ENCODE measurements around the gene OLFML2B.

The OLFML2B gene

GRCh38 chr1:162006081-162006480 lies 17.6 kb downstream of the OLFML2B start:
- DNase-seq (ENCODE audit: low spot score) = no peak

GRCh38 chr1:162004441-162004950 lies 19.2 kb downstream of the OLFML2B start:
- no peak for DNase-seq (ENCODE audit: low spot score)

- peak; percentile 76 for DNase-seq (ENCODE audit: low spot score)
Observed at GRCh38 chr1:162003830-162004215, 19.8 kb downstream of the OLFML2B start.

GRCh38 chr1:162003061-162003829 lies 20.4 kb downstream of the OLFML2B start:
- peak; percentile 85 for DNase-seq (ENCODE audit: low spot score)

GRCh38 chr1:162000053-162000420 lies 23.6 kb downstream of the OLFML2B start:
- DNase-seq (ENCODE audit: low spot score) = no peak

- DNase-seq (ENCODE audit: low spot score) = peak; percentile 3
Observed at GRCh38 chr1:161999301-162000052, 24.2 kb downstream of the OLFML2B start.

GRCh38 chr1:161998811-161999210 lies 24.9 kb downstream of the OLFML2B start:
- peak; percentile 88 for DNase-seq (ENCODE audit: low spot score)

- no peak for DNase-seq (ENCODE audit: low spot score)
Observed at GRCh38 chr1:161997152-161997551, 26.5 kb downstream of the OLFML2B start.

- DNase-seq (ENCODE audit: low spot score) = no peak
Observed at GRCh38 chr1:161994175-161994668, 29.4 kb downstream of the OLFML2B start.

GRCh38 chr1:161993576-161993975 lies 30.1 kb downstream of the OLFML2B start:
- no peak for DNase-seq (ENCODE audit: low spot score)

- DNase-seq (ENCODE audit: low spot score) = no peak
Observed at GRCh38 chr1:161989786-161990185, 33.9 kb downstream of the OLFML2B start.

- DNase-seq (ENCODE audit: low spot score) = peak; percentile 41
Observed at GRCh38 chr1:161989108-161989507, 34.6 kb downstream of the OLFML2B start.

- DNase-seq (ENCODE audit: low spot score) = no peak
Observed at GRCh38 chr1:161988413-161988812, 35.3 kb downstream of the OLFML2B start.

- no peak for DNase-seq (ENCODE audit: low spot score)
Observed at GRCh38 chr1:161987872-161988271, 35.8 kb downstream of the OLFML2B start.

GRCh38 chr1:161987303-161987702 lies 36.4 kb downstream of the OLFML2B start:
- no peak for DNase-seq (ENCODE audit: low spot score)

- no peak for DNase-seq (ENCODE audit: low spot score)
Observed at GRCh38 chr1:161986328-161986727, 37.3 kb downstream of the OLFML2B start.

GRCh38 chr1:161985301-161985822 lies 38.3 kb downstream of the OLFML2B start:
- no peak for DNase-seq (ENCODE audit: low spot score)

- no peak for DNase-seq (ENCODE audit: low spot score)
Observed at GRCh38 chr1:161983725-161984124, 39.9 kb downstream of the OLFML2B start.

GRCh38 chr1:161982917-161983316 lies 40.8 kb downstream of the OLFML2B start:
- DNase-seq (ENCODE audit: low spot score) = no peak

- no peak for DNase-seq (ENCODE audit: low spot score)
Observed at GRCh38 chr1:161982507-161982895, 41.2 kb downstream of the OLFML2B start.

GRCh38 chr1:161981735-161982506 lies 41.7 kb downstream of the OLFML2B start:
- DNase-seq (ENCODE audit: low spot score) = no peak

- no peak for DNase-seq (ENCODE audit: low spot score)
Observed at GRCh38 chr1:161981126-161981525, 42.5 kb downstream of the OLFML2B start.

All from kidney tubule cell (primary cell).